ENCODE measurements around the gene COL24A1.

GRCh38 chr1:85934516-85934915, 222.1 kb downstream of the COL24A1 start:
- TF ChIP-seq CTCF (IDR thresholded peaks at IDR 0.05; ENCODE audit: low read depth, low read length, poor library complexity, severe bottlenecking) (no peak), EZH2phosphoT487 (IDR thresholded peaks at IDR 0.05; ENCODE audit: borderline replicate concordance, low read length) (no peak)

Measured in DOHH2 (cell line).